HG03432 (cell line): ENCODE measurements around the gene MAB21L4.

Experiments
- ATAC-seq: cut with Tn5 transposase; IDR thresholded peaks from one replicate; pipeline ENCODE4 v1.9.1; 2021; ENCODE audit warnings: mild to moderate bottlenecking, moderate library complexity; ENCODE audit not compliant: unreplicated experiment

Gene MAB21L4

GRCh38 chr2:240898108-240898730 lies 2.3 kb upstream of the MAB21L4 start:
- no peak for ATAC-seq

- no peak for ATAC-seq
Observed at GRCh38 chr2:240896871-240897692, 1.1 kb upstream of the MAB21L4 start.

- no peak for ATAC-seq
Observed at GRCh38 chr2:240896394-240896793, 438 bp upstream of the MAB21L4 start.

GRCh38 chr2:240894836-240895558 lies 959 bp downstream of the MAB21L4 start:
- no peak for ATAC-seq

- ATAC-seq: no peak
Observed at GRCh38 chr2:240894006-240894405, 1.9 kb downstream of the MAB21L4 start.

- ATAC-seq: no peak
Observed at GRCh38 chr2:240893363-240893844, 2.6 kb downstream of the MAB21L4 start.

GRCh38 chr2:240892925-240893324 lies 3.0 kb downstream of the MAB21L4 start:
- ATAC-seq: no peak

GRCh38 chr2:240892356-240892755 lies 3.6 kb downstream of the MAB21L4 start:
- no peak for ATAC-seq

GRCh38 chr2:240891492-240892340 lies 4.2 kb downstream of the MAB21L4 start:
- no peak for ATAC-seq

GRCh38 chr2:240890691-240891090 lies 5.3 kb downstream of the MAB21L4 start:
- ATAC-seq: no peak

GRCh38 chr2:240889601-240890560 lies 6.1 kb downstream of the MAB21L4 start:
- no peak for ATAC-seq

- no peak for ATAC-seq
Observed at GRCh38 chr2:240888890-240889573, 6.9 kb downstream of the MAB21L4 start.

- ATAC-seq: no peak
Observed at GRCh38 chr2:240888130-240888889, 7.6 kb downstream of the MAB21L4 start.

- ATAC-seq: no peak
Observed at GRCh38 chr2:240887631-240888030, 8.3 kb downstream of the MAB21L4 start.

GRCh38 chr2:240886678-240887609 lies 9.0 kb downstream of the MAB21L4 start:
- ATAC-seq: no peak

GRCh38 chr2:240886023-240886565 lies 9.9 kb downstream of the MAB21L4 start:
- no peak for ATAC-seq

GRCh38 chr2:240885566-240885965 lies 10.4 kb downstream of the MAB21L4 start:
- ATAC-seq: no peak
